Ovary (tissue), 9 donors: ENCODE data around the gene DGKQ. TPM values are rescaled to one million over a fixed set of nuclear protein-coding genes. Genes with fewer than 3 reads are reported as not detected.
A peak's percentile ranks its signal among the peaks of the same experiment; 100 is the strongest.

Source experiments
- DNase-seq, 5 donors: peaks; one replicate each; pipeline ENCODE4 v3.0.0-alpha.2; 2019 to 2020
- H3K27ac ChIP-seq, 2 donors: fragments of 200-600 bp; one replicate each; pipeline versions ENCODE4 v1.5.1 to v1.8.0; 2019 to 2022
- H3K27me3 ChIP-seq: fragments of 200-600 bp; one replicate; pipeline ENCODE4 v1.8.0; 2022
- H3K36me3 ChIP-seq: fragments of 200-600 bp; sonication (generic); one replicate; pipeline ENCODE4 v1.5.1; 2019
- H3K4me1 ChIP-seq: one replicate; pipeline ENCODE4 v1.8.1; 2013; ENCODE audit warnings: mild to moderate bottlenecking, moderate library complexity; ENCODE audit not compliant: insufficient read depth
- H3K4me3 ChIP-seq: fragments of 200-600 bp; sonication (generic); one replicate; pipeline ENCODE4 v1.5.1; 2017
- H3K9me3 ChIP-seq, 2 donors: fragments of 200-600 bp in 1 of 2; sonication (generic) in 1 of 2; one replicate each; pipeline versions ENCODE4 v1.5.1 to v1.8.1; 2013 to 2019; ENCODE audit warnings: mild to moderate bottlenecking in 1 of 2, moderate library complexity in 1 of 2
- CTCF ChIP-seq, 3 donors: fragments of 450-650 bp in 2 of 3; fragments of 200-600 bp in 1 of 3; IDR thresholded peaks; one replicate each; pipeline versions ENCODE4 v1.5.1 to v1.8.0; 2016 to 2022; ENCODE audit warnings: antibody characterized with exemption in 3 of 3, mild to moderate bottlenecking in 1 of 3
- EP300 ChIP-seq: sonication (generic); formaldehyde crosslinking; IDR thresholded peaks from one replicate; pipeline ENCODE4 v1.6.1; 2017; ENCODE audit warnings: antibody characterized with exemption
- POLR2A ChIP-seq: fragments of 450-650 bp; IDR thresholded peaks from one replicate; pipeline ENCODE4 v1.6.1; 2017; ENCODE audit warnings: antibody characterized with exemption, mild to moderate bottlenecking, moderate library complexity
- WGBS, 3 donors: extraction: QIAGEN DNeasy Blood & Tissue Kit in 1 of 3; methylation state at CpG; one replicate each; pipeline versions ENCODE4 v1.1.5 to v1.1.7; 2013 to 2017; 5-methylcytosine and 5-hydroxymethylcytosine counted together
- intact Hi-C, 4 donors: fragments of 100-400 bp; cut with DNase I; formaldehyde crosslinking; loops; one replicate each; pipeline versions ENCODE4 v1.11.0 to v1.15.1; 2022 to 2023
- polyA plus RNA-seq, 2 donors: library from polyadenylated mRNA; stranded (reverse); fragments of 200-250 nt in 1 of 2; fragments of 350-450 nt in 1 of 2; fragmentation: Illumina TruSeq in 1 of 2; extraction: RNeasy Lipid Tissue Mini Kit (QIAGEN cat#74804) in 1 of 2; gene quantifications; one replicate each; pipeline ENCODE4 v1.2.3, GENCODE V29; 2013 to 2014
- total RNA-seq, 7 donors: library from RNA; depleted of rRNA in 2 of 7; stranded (reverse); fragments of >200 nt in 2 of 7; fragmentation: NEBNext Ultra II Directional in 3 of 7; extraction: Animal tissue kit (Norgen Biotek cat#: 25700) in 3 of 7; gene quantifications; one replicate each; pipeline versions ENCODE4 v1.1.0 to v1.2.4, GENCODE V29; 2016 to 2023
- donor health status: DM: no; HTN: no; CAD: no; lungs with moderate emphysema.
- donor health status: DM: no; HTN: no; CAD: no.
- donor health status: Bipolar disorder and iron deficiency.
- donor health status: DM: yes; HTN: yes; CAD: no.
- donor health status: DM: no; HTN: no; CAD: no.
- donor health status: DM: yes; HTN: yes; CAD: no.

The DGKQ gene
- total and polyA plus RNA-seq, 9 donors = 0.53 to 12.9 (median 6.9) TPM

- Histone ChIP-seq H3K9me3 (no peaks in the 10 kb centered on the region), H3K27ac (no peak overlapping the region), H3K27me3 (no peaks in the 10 kb centered on the region), H3K36me3 (no peaks in the 10 kb centered on the region), H3K4me1 (peaks cover 16% of the 10 kb centered on the region), H3K4me3 (no peak overlapping the region)
- TF ChIP-seq POLR2A = no peak
- no peak for TF ChIP-seq CTCF (IDR thresholded peaks at IDR 0.05)
- intact Hi-C loops = no loop called here
- WGBS, 3 donors = 86 to 89% (median 89%) methylated on average over 28 to 29 of the region's 29 CpGs
- peak in 1 of 5 donors; percentile 28 for DNase-seq
Measured at GRCh38 chr4:911871-912490, 61.4 kb downstream of the DGKQ start.

- Histone ChIP-seq H3K9me3 (no peaks in the 10 kb centered on the region), H3K36me3 (no peaks in the 10 kb centered on the region), H3K4me3 (no peak overlapping the region), H3K27me3 (no peaks in the 10 kb centered on the region), H3K27ac (no peak overlapping the region), H3K4me1 (peaks cover 16% of the 10 kb centered on the region)
- DNase-seq = peak in 2 of 5 donors; percentile 11 to 21
- intact Hi-C loops = no loop called here
- TF ChIP-seq EP300 = no peak
- TF ChIP-seq POLR2A = no peak
- no peak for TF ChIP-seq CTCF (IDR thresholded peaks at IDR 0.05)
- 90 to 94% (median 91%) methylated on average over 23 of the region's 23 CpGs for WGBS, 3 donors
Measured at GRCh38 chr4:911221-911751, 62.1 kb downstream of the DGKQ start.

GRCh38 chr4:910366-911091, 62.8 kb downstream of the DGKQ start:
- Histone ChIP-seq H3K27ac (no peak overlapping the region), H3K9me3 (no peaks in the 10 kb centered on the region), H3K4me3 (no peak overlapping the region), H3K4me1 (peaks cover 15% of the 10 kb centered on the region), H3K36me3 (no peaks in the 10 kb centered on the region), H3K27me3 (no peaks in the 10 kb centered on the region)
- 87 to 92% (median 91%) methylated on average over 24 to 26 of the region's 26 CpGs for WGBS, 3 donors
- intact Hi-C loops = no loop called here
- DNase-seq = peak in 1 of 5 donors; percentile 20
- TF ChIP-seq CTCF (IDR thresholded peaks at IDR 0.05) = no peak
- no peak for TF ChIP-seq POLR2A
- no peak for TF ChIP-seq EP300

- WGBS, 3 donors = 90 to 93% (median 92%) methylated on average over 10 to 12 of the region's 12 CpGs
- intact Hi-C loops = no loop called here
Measured at GRCh38 chr4:909821-910220, 63.5 kb downstream of the DGKQ start.

More at GRCh38 chr4:909821-910220, 63.5 kb downstream of the DGKQ start:
- TF ChIP-seq CTCF (IDR thresholded peaks at IDR 0.05) (no peak), EP300 (no peak), POLR2A (no peak)
- Histone ChIP-seq H3K4me1 (peaks cover 12% of the 10 kb centered on the region), H3K36me3 (no peaks in the 10 kb centered on the region), H3K9me3 (no peaks in the 10 kb centered on the region), H3K27ac (peak overlapping the region in 1 of 2 donors; percentile 2), H3K27me3 (no peaks in the 10 kb centered on the region), H3K4me3 (no peak overlapping the region)
- DNase-seq = no peak
